Ishikawa (cell line): ENCODE data around the gene ANK3.

ENCODE experiments used
- CEBPB ChIP-seq: IDR thresholded peaks from 2 replicates; pipeline ENCODE4 v1.6.1; 2012
- CREB1 ChIP-seq: IDR thresholded peaks from 2 replicates; pipeline ENCODE4 v1.6.1; 2012; ENCODE audit warnings: low read depth
- EGR1 ChIP-seq: IDR thresholded peaks from 2 replicates; pipeline ENCODE4 v1.6.1; 2012
- EP300 ChIP-seq: IDR thresholded peaks from 2 replicates; pipeline ENCODE4 v1.6.1; 2012; ENCODE audit warnings: borderline replicate concordance
- FOXM1 ChIP-seq: IDR thresholded peaks from 2 replicates; pipeline ENCODE4 v1.6.1; 2012; ENCODE audit warnings: low read depth, borderline replicate concordance
- NFIC ChIP-seq: IDR thresholded peaks from 2 replicates; pipeline ENCODE4 v1.6.1; 2012
- RAD21 ChIP-seq: IDR thresholded peaks from 2 replicates; pipeline ENCODE4 v1.6.1; 2012; ENCODE audit warnings: low read depth
- REST ChIP-seq: IDR thresholded peaks from 2 replicates; pipeline ENCODE4 v1.6.1; 2012; ENCODE audit warnings: low read depth, mild to moderate bottlenecking
- TAF1 ChIP-seq: IDR thresholded peaks from 2 replicates; pipeline ENCODE4 v1.6.1; 2012; ENCODE audit warnings: low read depth, mild to moderate bottlenecking
- TCF12 ChIP-seq: IDR thresholded peaks from 2 replicates; pipeline ENCODE4 v1.6.1; 2012; ENCODE audit warnings: low read depth
- TEAD4 ChIP-seq: IDR thresholded peaks from 2 replicates; pipeline ENCODE4 v1.6.1; 2012
- YY1 ChIP-seq: IDR thresholded peaks from 2 replicates; pipeline ENCODE4 v1.6.1; 2012; ENCODE audit warnings: low read depth
- ZBTB7A ChIP-seq: IDR thresholded peaks from 2 replicates; pipeline ENCODE4 v1.6.1; 2012; ENCODE audit warnings: low read depth
- TF ChIP-seq, protein P1 (sequence below): IDR thresholded peaks from 2 replicates; pipeline ENCODE4 v1.6.1; 2012
- TF ChIP-seq, protein P2 (sequence below): IDR thresholded peaks from 2 replicates; pipeline ENCODE4 v1.6.1; 2012

Gene ANK3

GRCh38 chr10:60144099-60144498, 245.6 kb downstream of the ANK3 start:
- TF ChIP-seq EGR1 = no peak
- TF ChIP-seq, protein P1, sequence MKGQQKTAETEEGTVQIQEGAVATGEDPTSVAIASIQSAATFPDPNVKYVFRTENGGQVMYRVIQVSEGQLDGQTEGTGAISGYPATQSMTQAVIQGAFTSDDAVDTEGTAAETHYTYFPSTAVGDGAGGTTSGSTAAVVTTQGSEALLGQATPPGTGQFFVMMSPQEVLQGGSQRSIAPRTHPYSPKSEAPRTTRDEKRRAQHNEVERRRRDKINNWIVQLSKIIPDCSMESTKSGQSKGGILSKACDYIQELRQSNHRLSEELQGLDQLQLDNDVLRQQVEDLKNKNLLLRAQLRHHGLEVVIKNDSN = no peak

DNA sequence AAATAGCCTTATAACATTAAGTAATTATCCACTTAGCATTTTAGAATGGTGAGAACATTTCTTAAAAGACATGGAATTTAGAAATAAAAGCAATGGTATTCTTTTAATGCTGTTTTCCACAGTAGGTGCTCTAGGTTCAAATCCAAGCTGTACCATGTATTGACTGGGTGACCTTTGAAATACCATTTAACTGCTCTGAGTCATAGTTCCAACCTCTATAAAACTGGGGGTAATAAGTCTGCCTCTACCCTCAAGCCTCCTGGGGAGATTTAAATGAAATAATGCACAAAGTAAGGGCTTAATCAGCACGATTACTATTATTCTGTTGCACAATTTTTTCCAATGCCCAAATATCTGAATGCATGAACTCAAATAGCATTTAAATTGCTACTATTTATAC, 246.9 kb downstream of the ANK3 start:
- no peak for TF ChIP-seq TCF12
- no peak for TF ChIP-seq ZBTB7A
- TF ChIP-seq, protein P2, sequence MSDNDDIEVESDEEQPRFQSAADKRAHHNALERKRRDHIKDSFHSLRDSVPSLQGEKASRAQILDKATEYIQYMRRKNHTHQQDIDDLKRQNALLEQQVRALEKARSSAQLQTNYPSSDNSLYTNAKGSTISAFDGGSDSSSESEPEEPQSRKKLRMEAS = no peak
- no peak for TF ChIP-seq CEBPB
- no peak for TF ChIP-seq EGR1
- no peak for TF ChIP-seq TAF1
- no peak for TF ChIP-seq RAD21
- TF ChIP-seq, protein P1 = no peak
- TF ChIP-seq YY1 = no peak
- no peak for TF ChIP-seq NFIC
- no peak for TF ChIP-seq TEAD4
- TF ChIP-seq REST = no peak
- TF ChIP-seq EP300 = no peak
- no peak for TF ChIP-seq CREB1
- TF ChIP-seq FOXM1 = no peak

DNA sequence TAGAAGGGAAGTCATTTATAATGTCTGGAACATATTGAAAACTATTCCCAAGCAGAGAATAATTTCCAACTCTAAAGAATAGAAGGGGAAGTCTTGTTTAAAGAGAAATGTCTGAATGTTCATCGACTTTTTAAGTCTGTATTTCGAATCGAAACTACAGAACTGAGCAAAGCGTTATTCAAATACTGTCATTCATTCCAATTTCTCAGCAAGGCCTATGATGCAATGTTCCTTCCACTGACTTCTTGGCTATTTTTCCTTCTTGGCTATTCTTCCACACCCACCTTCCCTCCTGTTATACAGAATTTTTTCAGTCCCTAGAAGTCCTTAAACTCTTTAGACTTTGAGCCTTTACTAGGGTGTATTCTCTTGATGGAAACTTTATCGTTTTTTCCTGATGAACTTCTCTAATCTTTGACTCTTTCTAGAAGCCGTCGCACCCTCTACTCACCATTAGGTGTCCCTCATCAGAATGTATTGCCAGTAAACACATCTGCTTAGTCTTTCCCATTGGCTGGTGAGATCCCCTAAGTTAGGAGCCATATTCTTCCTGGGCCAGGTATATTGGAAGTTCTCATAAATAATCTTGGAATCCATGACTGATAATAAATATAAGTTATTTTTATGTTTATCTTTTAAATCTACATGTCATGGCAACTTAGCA, 247.6 kb downstream of the ANK3 start:
- no peak for TF ChIP-seq NFIC
- no peak for TF ChIP-seq TEAD4
- TF ChIP-seq FOXM1 = no peak
- no peak for TF ChIP-seq REST
- TF ChIP-seq, protein P2 = no peak
- TF ChIP-seq EGR1 = no peak
- no peak for TF ChIP-seq EP300
- TF ChIP-seq CEBPB = no peak
- TF ChIP-seq TAF1 = no peak
- no peak for TF ChIP-seq ZBTB7A
- no peak for TF ChIP-seq YY1
- TF ChIP-seq RAD21 = no peak
- TF ChIP-seq, protein P1 = no peak
- TF ChIP-seq CREB1 = no peak
- no peak for TF ChIP-seq TCF12

- TF ChIP-seq TAF1 (no peak), TCF12 (no peak), EP300 (peak; percentile 23; the same call in 1 of the 2 replicates), REST (no peak), RAD21 (no peak), CEBPB (0 out of 2 replicates have a peak, but pooled peaks have one; percentile 54), FOXM1 (no peak), TEAD4 (no peak), YY1 (no peak), EGR1 (no peak)
- TF ChIP-seq, protein P2 = no peak; the same call in 1 of the 2 replicates
- TF ChIP-seq, protein P1 = no peak
Observed at GRCh38 chr10:60140651-60141632, 248.7 kb downstream of the ANK3 start.
